OCI-LY1 (cell line): ENCODE measurements around the gene ZNF384.

Experiments
- CTCF ChIP-seq: fragments of 200-600 bp; sonication (generic), shearing (Covaris generic); IDR thresholded peaks from 2 replicates; pipeline ENCODE4 v1.5.1; 2017; ENCODE audit warnings: mild to moderate bottlenecking, antibody characterized with exemption, low read length, moderate library complexity, mixed read lengths
- EZH2 ChIP-seq: fragments of 200-600 bp; sonication (generic), shearing (Covaris generic); IDR thresholded peaks from 2 replicates; pipeline ENCODE4 v1.8.0; 2017; ENCODE audit warnings: borderline replicate concordance, mixed run types, mild to moderate bottlenecking, antibody characterized with exemption, low read length, moderate library complexity, mixed read lengths

GRCh38 chr12:6729186-6729585 lies 40.0 kb upstream of the ZNF384 start:
- TF ChIP-seq CTCF: no peak
- TF ChIP-seq EZH2: no peak
